Stimulated activated CD4-positive, alpha-beta T cell treated with anti-CD3 and anti-CD28 coated beads, Interleukin-12 subunit alpha, Interleukin-12 subunit beta, amount 100 ng/mL, for 48 hours (primary cell): Measurements from ENCODE around the gene ESPN.

ENCODE experiments used
- DNase-seq, 3 donors: peaks; one replicate each; pipeline ENCODE4 v3.0.0-alpha.2; 2020; ENCODE audit warnings: low read depth in 2 of 3, low spot score in 1 of 3

Gene ESPN

DNA sequence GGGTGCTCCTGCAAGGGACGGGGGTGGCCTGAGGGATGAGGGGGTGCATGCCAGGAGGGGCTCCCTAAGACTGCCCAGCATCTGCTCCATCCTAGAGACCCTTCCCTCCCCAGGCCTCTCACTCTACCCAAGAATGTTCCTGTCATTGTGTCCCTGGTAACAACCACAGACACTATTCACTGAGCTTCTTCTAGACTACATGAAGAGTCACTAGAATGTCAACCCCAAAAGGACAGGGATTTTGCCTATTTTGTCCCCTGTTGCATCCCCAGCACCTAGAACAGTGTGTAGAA, 38.5 kb downstream of the ESPN start:
- DNase-seq: no peak

DNA sequence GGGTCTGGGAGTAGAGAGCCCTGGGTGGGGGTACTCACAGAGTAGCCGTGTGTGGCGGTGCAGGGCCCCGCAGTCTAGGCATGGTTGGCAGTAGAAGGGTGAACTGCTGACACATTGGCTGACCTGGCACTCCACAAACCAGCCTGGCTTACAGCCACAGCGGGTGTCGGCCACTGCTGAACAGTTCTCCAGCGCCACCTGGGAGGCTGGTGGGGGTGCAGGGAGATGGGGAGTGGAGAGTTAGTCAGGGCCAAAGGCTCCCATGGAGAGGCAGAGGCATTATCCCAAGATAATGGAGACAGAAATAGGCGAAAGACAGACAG, 39.9 kb downstream of the ESPN start:
- peak in 2 of 3 donors; percentile 57 to 65 for DNase-seq

DNA sequence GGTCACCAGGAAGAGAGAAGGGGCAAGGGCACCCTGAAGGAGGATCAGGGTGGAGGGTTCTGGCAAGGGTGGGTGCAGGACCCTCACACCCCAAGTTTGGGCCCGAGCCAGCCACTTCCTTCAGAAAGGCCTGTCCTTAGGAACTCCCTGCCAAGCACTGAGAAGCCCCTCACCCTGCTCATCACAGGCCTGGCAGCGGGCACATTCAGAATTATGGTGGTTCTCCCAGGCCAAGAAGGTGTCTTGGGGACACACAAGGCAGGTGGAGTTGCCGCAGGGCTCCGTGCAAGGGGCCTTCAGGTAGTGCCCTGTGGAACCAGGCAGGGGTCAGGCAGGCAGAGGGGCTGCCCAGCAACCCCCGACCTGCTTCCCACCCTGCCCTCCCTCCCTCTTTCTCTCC, 40.3 kb downstream of the ESPN start:
- no peak for DNase-seq

DNA sequence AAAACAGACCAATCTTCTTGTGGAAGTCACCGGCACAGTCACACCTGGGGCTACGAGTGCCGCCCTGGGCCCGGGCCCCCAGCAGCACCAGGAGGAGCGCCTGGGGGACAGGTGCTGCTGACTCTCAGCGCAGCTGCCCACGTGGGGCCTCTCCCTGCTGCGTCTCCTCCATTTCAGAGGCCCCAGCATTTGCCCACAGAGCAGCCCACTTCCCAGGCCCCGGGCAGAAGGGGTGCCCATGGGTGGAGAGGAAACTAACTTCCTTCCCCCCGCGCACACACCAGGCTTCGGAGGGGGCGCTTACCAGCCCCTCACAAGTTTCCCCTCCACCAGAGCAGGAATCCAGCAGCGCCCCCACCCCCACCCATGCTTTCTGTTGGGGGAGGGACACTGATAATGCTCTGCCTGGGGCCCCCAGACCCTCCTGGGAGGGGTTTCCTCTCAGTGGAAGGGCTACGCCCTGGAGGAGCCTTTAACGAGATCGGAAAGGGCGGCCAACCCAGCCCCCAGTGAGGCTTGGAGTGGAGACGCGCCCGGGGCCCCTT, 41.0 kb downstream of the ESPN start:
- DNase-seq: no peak

DNA sequence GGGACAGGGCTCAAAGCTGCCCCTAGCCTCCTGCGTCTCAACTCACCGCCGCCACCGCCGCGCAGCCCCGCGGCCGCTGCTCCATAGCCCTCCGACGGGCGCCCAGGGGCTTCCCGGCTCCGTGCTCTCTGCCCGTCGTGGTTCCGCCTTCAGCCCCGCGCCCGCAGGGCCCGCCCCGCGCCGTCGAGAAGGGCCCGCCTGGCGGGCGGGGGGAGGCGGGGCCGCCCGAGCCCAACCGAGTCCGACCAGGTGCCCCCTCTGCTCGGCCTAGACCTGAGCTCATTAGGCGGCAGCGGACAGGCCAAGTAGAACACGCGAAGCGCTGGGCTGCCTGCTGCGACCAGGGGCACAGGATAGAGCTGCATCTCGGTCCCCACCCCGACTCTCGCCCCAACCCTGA, 41.4 kb downstream of the ESPN start, which contains the start of gene TNFRSF25:
Gene TNFRSF25 (minus strand): TSS at position 151 of the 400 bp plus-strand sequence. CDS start 66 bp downstream, at position 85.
- DNase-seq: peak in 1 of 3 donors; percentile 50

DNA sequence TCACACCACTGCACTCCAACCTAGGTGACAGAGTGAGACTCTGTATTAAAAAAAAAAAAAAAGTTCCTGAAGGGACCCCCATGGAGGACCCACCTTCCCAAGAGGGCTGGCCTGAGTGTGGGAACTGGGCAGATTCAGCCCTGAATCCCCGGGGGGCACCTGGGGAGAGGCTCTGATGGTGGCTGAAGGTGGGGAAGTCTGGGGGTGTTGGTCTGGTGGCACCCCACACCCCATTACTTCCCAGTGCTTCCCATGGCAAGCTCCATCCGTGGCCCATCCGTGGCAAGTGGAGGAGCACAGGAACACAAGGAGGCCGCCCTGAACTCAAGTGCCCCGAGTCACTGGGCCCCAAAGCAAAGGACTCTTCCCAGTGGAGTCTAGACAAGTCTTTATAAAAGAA, 42.2 kb downstream of the ESPN start:
- no peak for DNase-seq

DNA sequence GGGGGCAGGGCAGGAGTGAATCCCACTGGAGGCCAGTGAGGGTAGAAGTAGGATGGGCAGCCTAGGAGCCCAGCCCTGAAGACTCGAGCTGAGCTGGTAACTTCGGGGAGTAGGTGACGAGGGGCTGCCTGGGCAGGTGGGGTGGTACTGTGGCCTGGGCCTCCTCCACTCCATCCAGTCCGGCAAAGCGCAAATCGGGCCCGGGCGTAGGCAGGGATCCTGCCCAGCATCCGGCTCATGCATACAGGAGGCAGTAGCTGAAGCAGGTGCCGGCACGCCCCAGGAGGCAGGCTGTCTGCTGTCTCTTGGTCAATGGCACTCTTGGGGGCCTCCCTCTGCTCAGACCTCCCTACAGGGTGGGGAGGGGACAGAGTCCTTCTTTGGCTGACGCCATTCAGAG, 42.6 kb downstream of the ESPN start:
- DNase-seq: no peak

DNA sequence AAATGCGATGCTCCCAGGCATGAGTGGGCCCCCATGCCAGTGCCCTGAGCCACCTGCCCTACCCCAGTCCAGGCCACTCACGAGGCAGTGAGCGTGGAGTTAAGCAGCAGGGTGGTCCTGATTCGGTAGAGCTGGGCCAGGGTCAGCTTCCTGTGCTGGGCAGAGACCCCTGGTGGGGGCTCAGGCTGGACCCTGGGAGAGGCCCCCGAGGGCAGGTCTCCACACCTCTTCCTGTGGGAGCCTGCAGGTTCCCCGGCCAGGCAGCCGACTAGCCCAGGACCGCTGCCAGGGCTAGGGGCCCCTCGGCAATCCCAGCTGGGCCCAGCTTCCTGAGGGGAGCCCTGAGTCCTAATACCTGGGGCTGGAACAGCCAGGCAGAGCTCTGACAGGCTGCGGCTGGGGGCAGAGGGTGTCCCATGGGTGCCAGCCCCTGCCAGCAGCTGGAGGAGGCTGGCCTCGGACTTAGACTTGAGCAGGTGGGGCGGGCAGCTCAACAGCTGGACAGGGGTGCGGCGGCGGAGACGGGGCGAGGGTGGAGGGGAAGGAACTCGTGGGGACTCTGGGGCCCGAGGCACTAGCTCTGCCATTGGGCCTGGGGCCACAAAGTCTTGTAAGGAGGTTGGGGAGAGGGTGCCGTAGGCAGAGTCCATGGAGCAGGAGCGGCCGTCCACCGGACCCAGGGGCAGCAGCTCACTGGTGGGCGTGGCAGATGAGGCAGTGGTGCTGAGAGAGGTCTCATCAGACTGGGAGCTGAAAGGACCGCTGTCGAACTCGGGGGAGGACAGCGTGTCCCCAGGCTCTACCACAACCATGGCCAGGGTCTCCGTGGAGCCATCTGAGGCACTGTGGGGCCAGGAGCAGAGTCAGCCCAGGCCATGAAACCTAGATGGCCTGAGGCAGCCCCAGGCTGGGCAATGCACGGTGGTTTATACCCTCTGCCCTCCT, 43.4 kb downstream of the ESPN start:
- DNase-seq: no peak

DNA sequence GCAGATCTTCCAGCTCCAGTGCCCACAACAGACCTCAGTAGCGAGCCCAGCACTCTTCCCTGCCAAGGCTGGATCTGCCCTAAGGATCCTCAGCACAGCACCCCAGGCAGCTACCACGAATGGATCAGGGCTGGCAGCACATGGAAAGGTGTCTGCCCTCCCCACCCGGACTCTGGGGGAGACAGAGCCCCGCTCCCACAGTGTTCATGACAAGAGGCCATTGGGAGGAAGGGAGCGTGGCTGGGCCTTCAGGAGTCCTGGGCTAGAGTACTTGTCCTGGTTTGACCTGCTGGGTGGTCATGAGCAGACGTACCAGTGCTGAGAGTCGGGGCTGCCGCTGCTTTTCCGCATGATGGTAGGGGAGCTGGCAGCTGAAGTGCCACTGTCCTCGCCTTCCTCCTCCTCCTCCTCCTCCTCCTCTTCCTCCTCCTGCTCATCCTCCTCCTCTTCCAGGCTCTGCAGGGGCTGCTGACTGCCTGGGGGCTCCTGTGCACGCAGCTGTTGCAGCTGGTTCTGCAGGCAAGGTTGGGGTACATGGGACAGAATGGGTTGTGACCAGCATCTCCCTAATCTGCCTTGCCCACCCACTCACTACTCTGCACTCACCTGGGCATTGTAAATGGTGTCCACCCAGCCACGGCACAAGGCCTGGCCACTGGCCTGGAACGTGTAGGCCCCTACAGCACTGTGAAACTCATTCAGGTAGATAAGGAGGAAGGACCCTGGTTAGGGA, 44.3 kb downstream of the ESPN start:
- DNase-seq: no peak

DNA sequence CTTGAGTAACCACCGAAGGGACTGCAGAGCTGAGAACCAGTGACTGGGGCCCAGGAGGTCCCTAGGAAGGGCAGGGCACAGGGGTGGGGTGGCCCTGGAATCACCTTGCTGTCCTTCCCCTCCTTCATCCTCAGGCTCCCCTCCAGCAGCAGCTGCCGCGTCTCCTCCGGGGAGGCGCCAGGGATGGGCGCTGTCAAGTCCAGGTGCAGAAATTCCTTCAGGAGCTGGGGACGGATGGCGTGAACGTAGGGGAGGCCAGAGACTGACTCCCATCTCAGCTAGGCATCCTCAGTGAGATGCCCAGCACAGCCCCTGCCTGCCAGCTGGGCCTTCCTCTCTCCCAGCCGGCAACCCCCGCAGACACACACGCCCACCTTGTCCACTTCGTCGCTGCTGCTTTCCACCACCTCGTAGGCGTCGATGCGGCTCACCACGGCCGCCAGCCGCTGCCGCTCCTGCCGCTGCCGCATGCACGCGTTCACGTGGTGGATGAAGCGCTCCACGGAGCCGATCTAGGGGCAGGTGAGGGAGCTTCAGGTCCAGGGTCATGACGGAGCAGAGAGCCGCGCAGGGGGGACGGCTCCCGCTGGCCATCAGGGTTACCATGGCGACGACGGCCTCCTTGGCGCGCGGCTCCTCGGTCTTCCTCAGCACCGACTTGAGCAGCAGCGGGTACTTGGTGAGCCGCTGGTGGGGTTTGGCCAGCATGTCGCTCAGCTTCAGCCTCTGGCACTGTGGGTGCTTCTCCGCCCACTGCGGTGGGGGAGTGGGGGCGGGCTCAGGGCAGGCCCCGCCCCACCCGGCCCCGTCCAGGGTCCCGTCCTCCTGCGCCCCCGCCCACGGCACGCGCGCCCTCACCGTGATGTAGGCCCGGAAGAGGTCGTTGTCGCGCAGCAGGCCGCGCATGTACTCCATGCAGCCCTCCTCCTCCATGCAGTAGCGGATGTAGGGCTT, 45.8 kb downstream of the ESPN start:
- DNase-seq: no peak

DNA sequence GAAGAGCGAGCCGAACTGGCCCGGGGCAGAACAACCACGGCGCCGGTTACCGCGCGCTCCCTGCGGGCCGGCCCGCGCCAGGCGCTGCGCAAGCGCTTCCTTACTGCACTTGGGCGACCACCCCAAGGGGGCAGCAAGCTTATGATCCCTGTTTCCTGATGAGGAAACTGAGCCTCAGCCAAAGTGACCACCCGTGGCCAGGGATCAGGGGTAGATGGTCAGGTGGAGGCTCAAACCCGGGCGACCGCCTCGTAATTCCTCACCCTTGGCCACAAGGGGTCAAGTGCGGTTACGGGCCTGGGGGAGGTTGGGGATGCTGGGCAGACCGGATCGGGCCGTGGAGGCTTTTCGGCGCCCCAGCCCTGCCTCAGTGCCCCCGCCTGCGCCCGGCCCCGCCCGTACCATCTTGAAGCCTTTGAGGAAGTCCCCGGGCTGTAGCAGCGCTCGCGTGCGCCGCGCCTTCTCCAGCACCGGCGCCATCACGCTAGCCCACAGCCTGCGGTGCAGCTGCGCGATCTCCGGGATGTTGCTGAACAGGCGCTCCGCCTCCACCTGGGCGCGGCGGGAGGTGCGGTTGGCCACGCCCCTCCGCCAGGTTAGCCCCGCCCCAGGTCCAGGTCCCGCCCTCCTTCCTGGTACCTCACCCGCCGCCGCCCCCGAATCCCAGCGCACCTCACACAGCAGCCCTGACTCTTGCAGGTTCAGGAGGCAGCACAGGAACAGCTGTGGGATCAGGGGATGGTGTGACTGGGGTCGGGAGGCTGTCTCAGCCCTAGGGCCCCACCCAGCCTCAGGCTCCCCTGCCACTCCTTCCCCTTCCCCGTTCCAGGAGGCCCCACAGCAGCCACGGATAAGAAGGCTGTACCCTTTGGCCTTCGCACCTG, 46.8 kb downstream of the ESPN start:
- DNase-seq: no peak

DNA sequence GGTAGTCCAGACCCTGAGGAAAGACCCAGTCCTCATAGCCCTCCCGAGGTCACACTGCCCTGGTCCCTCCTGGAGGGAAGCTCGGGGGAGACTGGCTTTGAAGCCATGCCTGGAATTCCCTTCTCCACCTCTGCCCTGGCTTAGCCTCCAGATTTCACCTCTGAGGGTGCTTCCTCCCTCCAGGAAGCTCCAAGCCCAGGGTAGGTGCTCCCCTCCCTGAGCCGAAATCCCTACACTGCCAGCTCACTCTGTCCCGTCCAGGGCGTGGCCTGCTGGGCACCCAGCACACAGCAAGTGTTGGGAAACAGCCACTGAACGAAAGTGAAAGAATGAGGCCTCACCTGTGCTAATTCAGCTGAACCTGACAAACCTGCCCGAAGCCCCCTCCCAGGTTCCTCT, 47.4 kb downstream of the ESPN start:
- no peak for DNase-seq

DNA sequence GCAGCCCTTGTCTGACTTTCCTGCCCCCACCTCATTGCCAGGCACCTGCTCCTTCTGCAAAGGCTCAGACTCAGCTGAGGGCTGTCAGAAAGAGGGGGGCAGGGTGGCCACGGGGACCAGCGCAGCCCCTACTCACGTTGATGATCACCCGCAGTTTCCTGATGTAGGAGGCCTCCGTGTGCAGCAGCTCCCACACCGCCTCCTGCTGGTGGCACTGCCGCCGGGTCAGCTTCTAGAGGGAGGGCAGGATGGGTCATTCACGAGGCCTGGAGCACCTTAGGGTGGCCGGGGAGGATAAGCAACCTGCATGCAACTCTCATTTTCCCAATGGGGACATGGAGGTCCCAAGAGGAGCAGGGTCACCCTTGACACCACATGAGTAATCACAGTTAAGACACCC, 47.8 kb downstream of the ESPN start:
- no peak for DNase-seq

DNA sequence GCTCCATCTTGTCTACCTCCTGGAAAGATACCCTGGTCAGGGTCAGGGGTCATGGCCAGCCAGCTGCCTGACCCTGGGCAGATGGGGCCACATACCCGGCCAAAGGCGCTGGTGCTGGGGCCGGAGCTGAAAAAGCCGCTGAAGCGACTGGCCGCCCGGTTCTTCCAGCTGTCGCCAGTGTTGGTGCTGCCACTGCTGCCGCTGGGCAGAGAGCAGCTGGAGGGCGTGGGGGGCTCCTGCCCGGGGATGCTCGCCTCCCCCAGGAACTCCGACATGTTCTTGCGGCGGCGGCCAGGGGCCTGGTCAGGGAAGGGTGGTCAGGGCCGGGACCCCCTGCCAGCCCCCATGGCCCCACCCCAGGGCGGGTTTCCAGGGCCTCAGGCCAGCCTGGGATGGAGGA, 48.6 kb downstream of the ESPN start:
- DNase-seq: no peak

DNA sequence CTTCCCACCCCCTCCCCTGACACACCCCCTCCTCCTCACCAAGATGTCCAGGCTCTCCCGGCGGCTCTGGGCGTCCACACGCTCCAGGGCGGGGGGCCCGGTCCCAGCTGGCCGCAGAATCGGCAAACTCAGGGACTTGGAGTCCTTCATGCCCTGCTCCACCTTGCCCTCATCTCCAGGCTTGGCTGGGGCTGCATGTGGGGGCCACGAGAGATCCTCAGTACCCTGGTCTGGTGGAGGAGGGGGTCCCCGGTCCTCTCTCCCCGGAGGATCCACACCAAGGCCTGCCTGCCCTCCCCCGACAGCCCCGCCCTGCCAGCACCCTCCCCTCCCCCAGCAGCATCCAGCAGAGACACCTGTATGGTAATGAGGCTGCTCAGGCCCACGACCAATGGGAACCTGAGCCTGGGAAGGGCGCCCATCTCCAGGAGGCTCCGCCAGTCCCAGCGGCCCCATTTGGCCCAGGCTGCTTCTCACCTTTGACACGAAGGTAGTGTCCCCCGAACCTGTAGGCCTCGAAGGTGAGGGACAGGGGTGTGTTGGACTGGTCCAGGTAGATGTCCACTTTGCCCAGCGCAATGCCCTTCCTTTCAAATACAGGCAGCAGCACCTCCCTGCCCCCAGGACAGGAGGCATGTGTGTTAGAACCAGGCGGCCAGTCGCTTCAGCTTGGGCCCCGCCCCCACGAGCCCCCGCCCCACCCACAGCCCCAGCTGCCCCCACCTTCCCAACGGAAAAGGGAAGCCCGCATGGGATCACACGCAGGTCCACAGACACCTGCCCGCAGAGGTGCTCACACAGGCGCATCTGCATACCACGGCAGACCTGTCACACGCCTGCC, 49.6 kb downstream of the ESPN start:
- no peak for DNase-seq

DNA sequence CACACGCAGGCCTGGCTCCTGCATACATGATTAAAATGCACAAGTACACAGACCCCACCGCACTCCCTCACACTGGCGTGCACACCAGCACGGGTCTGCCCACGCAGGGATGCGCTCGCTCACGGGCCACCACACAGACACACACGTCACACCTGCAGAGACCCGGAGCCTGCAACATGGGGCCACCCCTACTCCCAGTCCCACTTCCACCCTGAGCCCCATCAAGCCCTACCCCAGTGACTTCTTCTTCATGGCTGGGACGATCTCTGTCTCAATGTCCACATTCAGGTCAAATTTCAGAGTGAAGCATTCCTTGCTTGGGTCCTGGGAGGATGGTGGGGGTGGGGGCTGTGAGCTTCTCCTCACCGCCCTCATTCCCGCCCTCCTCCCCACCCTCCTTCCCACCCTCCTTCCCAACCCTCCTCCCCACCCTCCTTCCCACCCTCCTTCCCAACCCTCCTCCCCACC, 50.3 kb downstream of the ESPN start:
- DNase-seq: no peak

DNA sequence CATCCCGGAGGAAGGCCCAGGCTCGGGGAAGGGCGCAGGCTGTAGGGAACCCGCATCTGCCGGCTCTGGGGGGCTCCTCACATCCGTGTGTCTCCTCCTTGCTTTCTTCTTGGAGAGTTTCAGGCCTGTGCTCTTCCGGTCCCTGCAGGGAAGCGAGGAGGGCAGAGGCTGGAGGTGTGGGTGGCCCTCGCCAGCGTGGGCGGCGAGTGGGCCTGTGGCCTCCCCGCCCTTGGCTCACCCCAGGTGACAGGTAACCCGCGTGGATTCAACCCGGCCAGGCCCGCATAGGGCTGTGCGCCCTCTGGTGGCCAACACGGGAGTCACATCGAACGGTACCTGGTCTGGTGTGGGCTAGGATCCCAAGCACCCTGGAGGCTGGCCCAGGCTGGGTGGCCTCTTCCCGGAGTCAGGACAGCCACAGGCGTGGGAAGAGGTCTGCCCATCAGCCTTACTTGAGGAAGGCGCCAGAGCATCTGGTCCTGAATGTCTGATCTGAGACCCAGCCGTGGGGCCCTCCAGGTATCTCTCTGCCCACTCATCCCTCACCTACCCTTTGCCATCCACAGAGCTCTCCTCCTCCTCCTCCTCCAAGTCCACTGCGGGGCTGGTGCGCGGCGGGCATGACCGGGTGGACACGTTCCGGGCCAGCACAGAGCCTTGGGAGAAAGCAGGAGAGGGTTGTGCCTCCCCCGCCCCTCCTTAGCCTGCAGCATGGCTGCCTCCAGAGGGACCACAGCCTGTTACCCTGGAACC, 51.0 kb downstream of the ESPN start:
- DNase-seq: peak; percentile 56 to 74 (median 58)

DNA sequence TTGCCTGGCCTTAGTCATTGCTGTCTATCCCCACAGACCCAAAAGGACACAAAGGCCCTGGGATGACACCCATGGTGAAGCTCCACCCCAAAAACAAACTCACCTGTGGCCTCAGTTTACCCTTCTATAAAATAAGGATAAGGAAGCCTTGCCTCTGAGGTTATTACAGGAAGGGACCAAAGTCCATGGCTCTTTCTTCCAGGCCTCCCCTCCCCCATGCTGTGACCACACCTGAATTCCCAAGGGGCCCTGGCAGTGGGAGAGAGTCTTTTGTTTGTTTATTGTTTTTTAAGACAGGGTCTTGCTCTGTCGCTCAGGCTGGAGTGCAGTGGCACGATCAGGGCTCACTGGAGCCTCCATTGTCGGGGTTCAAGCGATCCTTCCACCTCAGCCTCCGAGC, 51.9 kb downstream of the ESPN start:
- DNase-seq: no peak
